ENCODE measurements around the gene BORCS8. TPM values are rescaled to one million over a fixed set of nuclear protein-coding genes. Genes with fewer than 3 reads are reported as not detected.

BORCS8 gene
- total RNA-seq, 2 experiments from 2014 or later: 20.8 to 22.2 TPM

DNA sequence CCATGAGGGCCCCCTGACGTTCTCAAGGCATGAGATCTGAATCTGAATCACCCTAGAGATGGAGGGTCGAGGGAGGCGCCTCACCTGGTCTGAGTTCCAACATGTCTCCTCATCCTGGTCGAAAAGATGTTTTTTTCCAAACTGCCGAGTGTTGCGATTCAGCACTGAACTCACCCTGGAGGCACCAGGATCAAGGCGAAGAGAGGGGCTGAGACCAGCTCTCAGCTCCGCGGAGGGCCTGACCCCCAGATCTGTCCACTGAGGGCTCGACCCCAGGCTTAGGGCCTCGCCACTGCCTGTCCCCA, 10.7 kb upstream of the BORCS8 start:
- peak; percentile 35 for DNase-seq
- Mint-ChIP-seq H3K9me3 (no peaks in the 10 kb centered on the region), H3K4me3 (peak overlapping the region; percentile 94), H3K27me3 (no peaks in the 10 kb centered on the region), H3K4me1 (ENCODE audit: low read depth) (peaks cover 20% of the 10 kb centered on the region), H3K27ac (peak overlapping the region; percentile 91), H3K36me3 (ENCODE audit: low read depth) (peaks cover 31% of the 10 kb centered on the region)
- no peak for TF ChIP-seq CTCF (IDR thresholded peaks at IDR 0.05)
- intact Hi-C loops (cut with micrococcal nuclease): no loop called here
- ChIA-PET CTCF (interaction anchor here (1.3 to 2.1 kb wide), 7 partner anchors 10 to 288 kb away, joined by 3 to 8 read pairs (median 6); no protein-coding TSS in a partner anchor), POLR2A (interaction anchor here (1.0 to 3.2 kb wide), 3 partner anchors 10 to 250 kb away, joined by 3 to 40 read pairs (median 3); partner anchors contain the start of genes BORCS8 and RFXANK)
- no peak for ATAC-seq

DNA sequence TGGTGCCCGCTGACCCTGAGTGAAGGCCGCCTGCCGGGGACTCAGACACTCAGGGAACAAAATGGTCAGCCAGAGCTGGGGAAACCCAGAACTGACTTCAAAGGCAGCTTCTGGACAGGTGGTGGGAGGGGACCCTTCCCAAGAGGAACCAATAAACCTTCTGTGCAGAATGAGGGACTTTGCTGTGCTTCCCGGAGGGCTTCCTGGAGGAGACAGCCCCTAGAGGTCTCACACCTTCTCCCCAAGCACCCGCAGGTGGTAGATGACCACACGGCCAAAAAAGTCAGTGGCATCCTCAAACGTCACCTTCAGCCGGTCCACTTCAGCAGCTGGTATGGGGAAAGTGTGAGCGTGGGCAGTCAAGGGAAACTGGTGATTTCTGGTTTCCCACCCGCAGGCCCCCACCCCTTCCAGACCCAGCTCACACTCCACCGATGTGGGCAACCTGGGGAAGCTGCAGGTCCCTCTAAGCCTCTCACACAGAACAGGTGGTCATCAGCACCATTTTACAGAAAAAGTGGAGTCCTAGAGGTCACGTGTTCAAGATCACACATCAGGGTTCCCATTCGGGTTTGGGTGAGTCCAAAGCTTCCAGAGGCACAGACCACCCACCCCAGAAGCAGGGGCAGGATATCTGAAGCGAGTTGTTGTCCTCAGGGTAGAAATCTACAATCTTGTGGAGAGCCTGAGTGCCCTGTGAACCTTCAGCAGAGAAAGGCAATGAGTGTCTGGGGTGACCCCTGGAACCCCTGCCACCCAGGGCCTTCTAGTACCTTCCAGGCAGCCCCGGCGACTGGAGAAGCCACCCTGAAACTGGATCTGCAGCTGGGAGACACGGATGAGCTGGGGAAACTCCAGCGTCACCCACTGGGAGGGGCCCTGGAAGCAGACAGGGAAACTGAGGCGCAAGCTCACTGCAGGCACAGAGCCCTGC, 10.0 kb upstream of the BORCS8 start:
- H3K9me3 Mint-ChIP-seq: no peaks in the 10 kb centered on the region
- no peaks in the 10 kb centered on the region for H3K27me3 Mint-ChIP-seq
- ChIA-PET POLR2A (interaction anchor here (1.0 to 3.2 kb wide), 4 partner anchors 9 to 27 kb away, joined by 3 to 40 read pairs (median 4); partner anchors contain the start of genes BORCS8 and RFXANK), CTCF (interaction anchor here (0.6 to 2.1 kb wide), 6 partner anchors 9 to 203 kb away, joined by 3 to 8 read pairs (median 4); no protein-coding TSS in a partner anchor)
- peaks cover 31% of the 10 kb centered on the region for H3K36me3 Mint-ChIP-seq (ENCODE audit: low read depth)
- TF ChIP-seq CTCF (IDR thresholded peaks at IDR 0.05): no peak
- ATAC-seq (no peak), DNase-seq (no peak)
- H3K27ac Mint-ChIP-seq: peak overlapping the region; percentile 91
- H3K4me3 Mint-ChIP-seq: peak overlapping the region; percentile 94
- intact Hi-C loops (cut with micrococcal nuclease): no loop called here
- H3K4me1 Mint-ChIP-seq (ENCODE audit: low read depth): peaks cover 13% of the 10 kb centered on the region

- Mint-ChIP-seq H3K4me3 (peak overlapping the region; percentile 93), H3K9me3 (no peaks in the 10 kb centered on the region), H3K27ac (peak overlapping the region; percentile 46), H3K4me1 (ENCODE audit: low read depth) (peaks cover 31% of the 10 kb centered on the region), H3K27me3 (no peaks in the 10 kb centered on the region), H3K36me3 (ENCODE audit: low read depth) (peaks cover 12% of the 10 kb centered on the region)
- ATAC-seq: no peak
- no peak for TF ChIP-seq CTCF (IDR thresholded peaks at IDR 0.05)
- no peak for DNase-seq
- CTCF ChIA-PET: no interaction called here
- POLR2A ChIA-PET: interaction anchor here (3.4 kb wide), 1 partner anchor 8 kb away, joined by 40 read pairs; the partner anchor contains the start of gene NR2C2AP
- intact Hi-C loops (cut with micrococcal nuclease): no loop called here
Observed at GRCh38 chr19:19193926-19194325, 2.0 kb upstream of the BORCS8 start.

- Mint-ChIP-seq H3K4me1 (ENCODE audit: low read depth) (peaks cover 31% of the 10 kb centered on the region), H3K9me3 (no peaks in the 10 kb centered on the region), H3K27ac (peak overlapping the region; percentile 97), H3K27me3 (no peaks in the 10 kb centered on the region), H3K4me3 (peak overlapping the region; percentile 93), H3K36me3 (ENCODE audit: low read depth) (peaks cover 10% of the 10 kb centered on the region)
- intact Hi-C loops (cut with micrococcal nuclease): no loop called here
- ATAC-seq (no peak), DNase-seq (no peak)
- ChIA-PET POLR2A (interaction anchor here (0.5 to 3.4 kb wide), 5 partner anchors 9 to 435 kb away, joined by 3 to 40 read pairs (median 3); partner anchors contain the start of gene NR2C2AP), CTCF (interaction anchor here (0.8 to 1.8 kb wide), 7 partner anchors 9 to 213 kb away, joined by 3 to 5 read pairs (median 3); no protein-coding TSS in a partner anchor)
- TF ChIP-seq CTCF (IDR thresholded peaks at IDR 0.05): no peak
Observed at GRCh38 chr19:19192910-19193423, 1.0 kb upstream of the BORCS8 start.

Measured in activated CD8-positive, alpha-beta T cell treated with anti-CD3 and anti-CD28 coated beads for 36 hours (primary cell).